HepG2 (cell line): ENCODE results near the gene DPP6. TPM values are rescaled to one million over a fixed set of nuclear protein-coding genes. Genes with fewer than 3 reads are reported as not detected.

Experiments
- ATAC-seq: fragments of 200-7000 bp; cut with Tn5 transposase; 3 replicates; pipeline ENCODE4 v1.9.1; 2020; ENCODE audit warnings: mild to moderate bottlenecking, moderate library complexity
- BruUV-seq: library from RNA; stranded (reverse); fragments of 400-500 nt; replicated peaks from 2 replicates; lab custom pipeline; 2021; lab: Mats Ljungman, UMichigan
- CTCF ChIA-PET: fragments of 300-600 bp; formaldehyde crosslinking; extraction: SDS; loops from one replicate; lab custom pipeline; 2021; ENCODE audit warnings: low total read pairs, inconsistent platforms, low intra/inter-chr PET ratio; lab: Yijun Ruan, JAX
- POLR2A ChIA-PET: fragments of 350-600 bp; sonication (Branson Sonifier 250); formaldehyde crosslinking; loops from one replicate; lab custom pipeline; 2020; ENCODE audit warnings: antibody characterized with exemption, inconsistent platforms; lab: Yijun Ruan, JAX
- DNase-seq: peaks from one replicate; pipeline ENCODE4 v3.0.0-alpha.2; 2015; ENCODE audit warnings: low spot score
- FAIRE-seq: peaks from 3 replicates; lab custom pipeline; 2011; peaks lifted over from hg19 to GRCh38; lab: Jason Lieb, UNC
- H2AFZ ChIP-seq: one replicate; pipeline ENCODE4 v1.6.1; 2011; ENCODE audit warnings: low read length, inconsistent platforms
- H3K27ac ChIP-seq: fragments of 300-600 bp; 3 replicates; pipeline ENCODE4 v1.8.0; 2011; ENCODE audit warnings: mixed run types, mild to moderate bottlenecking, mixed read lengths, low read length, inconsistent platforms; ENCODE audit not compliant: insufficient read depth; ENCODE audit errors: extremely low read length
- H3K27me3 ChIP-seq, 2 experiments: fragments of 200-600 bp in 1 of 2; 2 replicates in 1 of 2; 3 replicates in 1 of 2; pipeline versions ENCODE4 v1.6.0 to v1.8.0; 2011; ENCODE audit warnings: low read length in 2 of 2, mild to moderate bottlenecking in 2 of 2, moderate library complexity in 2 of 2, inconsistent platforms in 1 of 2; ENCODE audit not compliant: insufficient read depth in 2 of 2, control insufficient read depth in 1 of 2
- H3K36me3 ChIP-seq, 2 experiments: fragments of 200-600 bp in 1 of 2; replicated peaks in 1 of 2; 2 replicates in 1 of 2; 3 replicates in 1 of 2; pipeline versions ENCODE4 v1.5.1 to v1.8.0; 2011; ENCODE audit warnings: low read length in 2 of 2, inconsistent platforms in 1 of 2; ENCODE audit not compliant: insufficient read depth in 2 of 2, control insufficient read depth in 1 of 2
- H3K4me1 ChIP-seq: 2 replicates; pipeline ENCODE4 v1.5.1; 2012; ENCODE audit warnings: low read length, inconsistent platforms; ENCODE audit not compliant: insufficient read depth
- H3K4me2 ChIP-seq: 2 replicates; pipeline ENCODE4 v1.6.0; 2011; ENCODE audit warnings: low read depth, low read length, inconsistent platforms
- H3K4me3 ChIP-seq, 3 experiments: fragments of 200-600 bp in 1 of 3; sonication (generic), shearing (Covaris generic) in 1 of 3; replicated peaks in 1 of 3; 2 replicates each; pipeline ENCODE4 v1.5.1; 2011 to 2016; ENCODE audit warnings: low read length in 3 of 3, inconsistent platforms in 2 of 3, low read depth in 2 of 3, mild to moderate bottlenecking in 2 of 3, control low read depth in 1 of 3, mixed read lengths in 1 of 3; ENCODE audit not compliant: insufficient read depth in 1 of 3
- H3K79me2 ChIP-seq: one replicate; pipeline ENCODE4 v1.6.1; 2011; ENCODE audit warnings: low read length, inconsistent platforms; ENCODE audit not compliant: insufficient read depth
- H3K9ac ChIP-seq: 2 replicates; pipeline ENCODE4 v1.6.0; 2011; ENCODE audit warnings: mild to moderate bottlenecking, low read depth, low read length, inconsistent platforms; ENCODE audit not compliant: insufficient read depth
- H3K9me3 ChIP-seq: 2 replicates; pipeline ENCODE4 v1.5.1; 2012; ENCODE audit warnings: mild to moderate bottlenecking, low read length
- H4K20me1 ChIP-seq: 2 replicates; pipeline ENCODE4 v1.6.0; 2011; ENCODE audit warnings: inconsistent platforms, mild to moderate bottlenecking, low read length, moderate library complexity; ENCODE audit not compliant: insufficient read depth
- ATF5 ChIP-seq: sonication (generic); formaldehyde crosslinking; IDR thresholded peaks from 2 replicates; pipeline ENCODE4 v1.4.0; 2020; ENCODE audit warnings: mild to moderate bottlenecking, low read depth, missing genetic modification reagents
- CREB1 ChIP-seq, 2 experiments: fragments of 450-650 bp in 1 of 2; IDR thresholded peaks; 2 replicates each; pipeline ENCODE4 v1.6.1; 2016 to 2017; ENCODE audit warnings: control low read depth in 1 of 2, mild to moderate bottlenecking in 1 of 2, missing compliant biosample characterization in 1 of 2, missing genetic modification characterization in 1 of 2
- IKZF1 ChIP-seq: fragments of 450-650 bp; IDR thresholded peaks from 2 replicates; pipeline ENCODE4 v1.7.1; 2016
- MNT ChIP-seq: fragments of 450-650 bp; IDR thresholded peaks from 2 replicates; pipeline ENCODE4 v1.6.1; 2016
- PRDM4 ChIP-seq: sonication (generic); formaldehyde crosslinking; IDR thresholded peaks from 2 replicates; pipeline ENCODE4 v1.9.0; 2021; ENCODE audit warnings: missing genetic modification reagents, borderline replicate concordance
- SIX4 ChIP-seq: sonication (generic); formaldehyde crosslinking; IDR thresholded peaks from 2 replicates; pipeline ENCODE4 v1.4.0; 2020; ENCODE audit warnings: missing genetic modification reagents
- ZBTB44 ChIP-seq: sonication (generic); formaldehyde crosslinking; IDR thresholded peaks from 2 replicates; pipeline ENCODE4 v1.4.0; 2020; ENCODE audit warnings: missing genetic modification reagents
- ZNF503 ChIP-seq: sonication (generic); formaldehyde crosslinking; IDR thresholded peaks from 2 replicates; pipeline ENCODE4 v1.4.0; 2020; ENCODE audit warnings: missing genetic modification reagents
- ZSCAN12 ChIP-seq: sonication (generic); formaldehyde crosslinking; IDR thresholded peaks from 2 replicates; pipeline ENCODE4 v1.9.0; 2021; ENCODE audit warnings: mild to moderate bottlenecking, missing genetic modification reagents
- WGBS: methylation state at CpG from one replicate; pipeline ENCODE4 v1.1.6; 2017; ENCODE audit warnings: low lambda C conversion rate; 5-methylcytosine and 5-hydroxymethylcytosine counted together
- in situ Hi-C: cut with HindIII; loops from 2 replicates; pipeline ENCODE4 v1.10.0; 2017; ENCODE audit warnings: low pct_unique_long_range_greater_than_20kb; ENCODE audit not compliant: extremely low pct_ligation_motif_present
- intact Hi-C: fragments of 100-400 bp; cut with micrococcal nuclease; formaldehyde crosslinking; loops from one replicate; pipeline ENCODE4 v1.10.0; 2022; ENCODE audit not compliant: unreplicated experiment
- polyA plus RNA-seq, 8 experiments: library from polyadenylated mRNA; depleted of rRNA in 3 of 8; stranded (reverse) in 7 of 8; unstranded in 1 of 8; fragments of >200 nt; fragmentation: Illumina TruSeq in 4 of 8; extraction: Trizol in 4 of 8; gene quantifications; 2 replicates each; pipeline versions ENCODE4 v1.2.1 to v1.2.3, GENCODE V29; 2011 to 2016; ENCODE audit warnings: low read depth in 4 of 8, missing spikeins in 1 of 8, mixed read lengths in 1 of 8; ENCODE audit not compliant: insufficient read depth in 1 of 8
- total RNA-seq, 5 experiments: library from RNA; depleted of rRNA; stranded (reverse); fragments of >200 nt; fragmentation: Illumina TruSeq; extraction: Trizol; gene quantifications; 2 replicates each; pipeline ENCODE4 v1.2.3, GENCODE V29; 2016; ENCODE audit warnings: low read depth in 1 of 5

DPP6 gene
- total and polyA plus RNA-seq, 2 of the 13 experiments (the other 11 are each of a cell fraction or from before 2014, with no cell fraction given) = not detected

- whole genome bisulfite sequencing = 9% methylated on average over 8 of the region's 8 CpGs
- intact Hi-C loops = no loop called here
- no peak for TF ChIP-seq ATF5 (CRISPR knock-in tag)
- peak; percentile 76 for TF ChIP-seq MNT
- TF ChIP-seq, all 625 proteins: peak for 1
- Histone ChIP-seq H3K36me3 (no peaks in the 10 kb centered on the region), H3K9me3 (no peaks in the 10 kb centered on the region), H3K4me3 (no peak overlapping the region), H3K27me3 (no peaks in the 10 kb centered on the region), H3K9ac (no peak overlapping the region), H2AFZ (no peak overlapping the region), H3K79me2 (no peaks in the 10 kb centered on the region), H3K4me1 (no peaks in the 10 kb centered on the region), H3K27ac (no peak overlapping the region), H3K4me2 (no peak overlapping the region), H4K20me1 (no peaks in the 10 kb centered on the region)
- ATAC-seq = no peak
- no peak for DNase-seq
- POLR2A ChIA-PET = no interaction called here
- no peak for FAIRE-seq
- CTCF ChIA-PET = no interaction called here
- BruUV-seq = no TSS peak
- in situ Hi-C loops = no loop called here
These were observed 354.1 kb downstream of the DPP6 start for GRCh38 chr7:154406312-154406711.

- ChIA-PET CTCF (no interaction called here), POLR2A (no interaction called here)
- DNase-seq = peak; percentile 10
- whole genome bisulfite sequencing = 12% methylated on average over 5 of the region's 5 CpGs
- Histone ChIP-seq H3K4me2 (no peak overlapping the region), H3K4me3 (no peak overlapping the region), H3K36me3 (no peaks in the 10 kb centered on the region), H2AFZ (no peak overlapping the region), H3K79me2 (no peaks in the 10 kb centered on the region), H4K20me1 (no peaks in the 10 kb centered on the region), H3K9me3 (no peaks in the 10 kb centered on the region), H3K4me1 (no peaks in the 10 kb centered on the region), H3K27ac (no peak overlapping the region), H3K27me3 (no peaks in the 10 kb centered on the region; a peak in 1 of 5 replicates), H3K9ac (no peak overlapping the region)
- BruUV-seq = no TSS peak
- FAIRE-seq = no peak
- ATAC-seq = no peak
- intact Hi-C loops = no loop called here
- in situ Hi-C loops = no loop called here
- no peak for TF ChIP-seq SIX4 (CRISPR knock-in tag)
- no peak for TF ChIP-seq ZNF503
- TF ChIP-seq ZBTB44 (CRISPR knock-in tag) = no peak
- TF ChIP-seq PRDM4 (CRISPR knock-in tag) = no peak
- no peak for TF ChIP-seq ZSCAN12 (CRISPR knock-in tag)
- TF ChIP-seq IKZF1 = no peak
- TF ChIP-seq CREB1 (IDR thresholded peaks at IDR 0.05) = no peak
- no peak for TF ChIP-seq CREB1 (CRISPR knock-in tag; IDR thresholded peaks at IDR 0.05)
These were observed 357.6 kb downstream of the DPP6 start for GRCh38 chr7:154409703-154410311.
